Activated T-helper 17 cell treated with anti-CD3 and anti-CD28 coated beads, Interleukin-2, amount 50 U/mL, for 72 hours (primary cell): ENCODE data around the gene CLCA4. TPM values are rescaled to one million over a fixed set of nuclear protein-coding genes. Genes with fewer than 3 reads are reported as not detected.

Experiments
- ATAC-seq: fragments of 150-1000 bp; cut with Tn5 transposase; replicated peaks from 2 replicates; pipeline ENCODE4 v1.10.0; 2021; ENCODE audit warnings: mild to moderate bottlenecking, moderate library complexity
- H3K27ac Mint-ChIP-seq: one replicate; pipeline ENCODE4 v1.8.0; 2022; ENCODE audit warnings: mixed read lengths
- H3K27me3 Mint-ChIP-seq: one replicate; pipeline ENCODE4 v1.8.0; 2022; ENCODE audit warnings: mixed read lengths
- H3K36me3 Mint-ChIP-seq: one replicate; pipeline ENCODE4 v1.8.0; 2022; ENCODE audit warnings: low read depth, mild to moderate bottlenecking, mixed read lengths
- H3K4me1 Mint-ChIP-seq: one replicate; pipeline ENCODE4 v1.8.0; 2022; ENCODE audit warnings: mixed read lengths
- H3K4me3 Mint-ChIP-seq: one replicate; pipeline ENCODE4 v1.8.0; 2022; ENCODE audit warnings: mild to moderate bottlenecking, mixed read lengths
- H3K9me3 Mint-ChIP-seq: one replicate; pipeline ENCODE4 v1.8.0; 2022; ENCODE audit warnings: mixed read lengths
- total RNA-seq, 2 donors: library from RNA; stranded (reverse); gene quantifications; one replicate each; pipeline ENCODE4 v1.2.3, GENCODE V29; 2022

CLCA4 gene
- total RNA-seq, 2 donors from 2014 or later = not detected

DNA sequence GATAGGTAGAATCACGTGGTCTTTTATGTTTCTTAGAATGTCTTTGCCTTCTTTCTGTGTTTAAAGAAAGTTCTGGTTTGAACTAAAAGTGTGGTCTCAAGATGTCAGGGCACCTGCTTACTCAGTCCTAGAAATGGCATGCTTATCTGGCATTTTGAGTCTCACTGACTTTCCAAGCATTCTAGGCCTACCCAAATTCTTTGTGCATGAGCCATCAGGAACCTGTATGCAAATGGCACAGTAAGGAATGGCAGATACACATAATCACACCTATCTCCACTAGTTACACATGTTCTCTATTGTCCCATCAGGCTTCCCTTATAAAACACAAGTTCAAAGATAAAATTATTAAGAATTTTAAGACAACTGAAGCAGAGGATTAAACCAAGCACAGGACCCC, 29.5 kb upstream of the CLCA4 start:
- no peaks in the 10 kb centered on the region for H3K36me3 Mint-ChIP-seq
- H3K4me1 Mint-ChIP-seq = no peaks in the 10 kb centered on the region

DNA sequence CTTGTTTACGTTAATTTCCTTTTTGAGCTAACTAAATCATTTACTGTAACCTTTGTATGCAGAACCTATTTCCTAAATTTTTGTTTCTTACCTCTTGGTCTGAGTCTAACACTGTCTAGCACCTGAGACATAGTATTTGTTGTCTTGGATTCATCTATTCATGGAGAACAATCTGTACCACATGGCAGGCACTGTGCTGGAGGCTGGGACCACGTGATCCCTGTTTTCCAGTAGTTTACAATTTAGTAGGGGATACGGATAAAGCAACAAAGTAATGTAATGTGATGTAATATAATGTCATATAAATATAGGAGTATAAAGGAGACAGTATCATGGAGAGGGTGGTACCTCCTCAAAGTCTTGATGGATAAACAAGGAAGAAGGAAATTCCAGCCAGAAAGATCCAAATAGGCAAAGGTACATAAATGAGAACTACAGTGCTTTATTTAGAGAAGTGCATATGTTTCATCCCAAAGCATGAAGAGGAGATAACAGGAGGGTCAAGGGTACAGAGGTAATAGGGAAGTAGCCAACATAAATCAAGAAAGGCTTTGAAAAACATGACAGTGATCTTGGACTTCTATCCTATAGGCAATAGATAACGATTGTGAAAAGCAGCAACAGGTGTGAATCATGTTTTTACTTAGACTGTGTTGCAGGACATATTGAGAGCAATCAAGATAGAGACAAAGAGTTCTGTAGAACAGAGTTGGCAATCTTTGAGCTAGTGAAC, 25.9 kb upstream of the CLCA4 start:
- no peaks in the 10 kb centered on the region for H3K4me1 Mint-ChIP-seq
- no peak overlapping the region for H3K27ac Mint-ChIP-seq
- no peaks in the 10 kb centered on the region for H3K9me3 Mint-ChIP-seq
- no peaks in the 10 kb centered on the region for H3K36me3 Mint-ChIP-seq
- no peak for ATAC-seq
- no peaks in the 10 kb centered on the region for H3K27me3 Mint-ChIP-seq
- H3K4me3 Mint-ChIP-seq = no peak overlapping the region

More for the DNA sequence above, 29.5 kb upstream of the CLCA4 start:
- no peak for ATAC-seq
- Mint-ChIP-seq H3K27ac (no peak overlapping the region), H3K27me3 (no peaks in the 10 kb centered on the region), H3K4me3 (no peak overlapping the region), H3K9me3 (no peaks in the 10 kb centered on the region)

GRCh38 chr1:86521522-86521891, 25.4 kb upstream of the CLCA4 start:
- Mint-ChIP-seq H3K9me3 (no peaks in the 10 kb centered on the region), H3K36me3 (no peaks in the 10 kb centered on the region), H3K4me3 (no peak overlapping the region), H3K27me3 (no peaks in the 10 kb centered on the region), H3K27ac (no peak overlapping the region), H3K4me1 (no peaks in the 10 kb centered on the region)
- no peak for ATAC-seq

DNA sequence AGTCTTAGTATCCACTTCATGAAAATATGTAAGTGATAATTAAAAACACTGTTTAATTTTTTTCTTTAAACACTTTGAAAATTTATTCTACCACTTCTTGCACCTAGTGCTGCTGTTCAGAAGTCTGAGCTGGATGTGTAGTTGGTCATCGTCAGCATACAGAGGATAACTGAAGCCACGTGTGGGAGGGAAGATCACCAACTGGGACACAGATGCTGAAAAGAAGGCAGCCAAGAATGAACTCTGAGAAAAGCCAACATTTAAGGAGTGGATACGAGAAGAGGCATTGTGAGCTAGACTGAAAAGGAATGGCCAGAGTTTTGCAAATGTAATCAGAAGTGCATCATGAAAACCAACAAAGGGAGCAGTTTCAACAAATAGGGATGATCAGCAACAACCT, 24.6 kb upstream of the CLCA4 start:
- Mint-ChIP-seq H3K9me3 (no peaks in the 10 kb centered on the region), H3K36me3 (no peaks in the 10 kb centered on the region), H3K27me3 (no peaks in the 10 kb centered on the region), H3K4me3 (no peak overlapping the region), H3K4me1 (no peaks in the 10 kb centered on the region), H3K27ac (no peak overlapping the region)
- no peak for ATAC-seq

GRCh38 chr1:86523670-86524354, 23.1 kb upstream of the CLCA4 start:
- Mint-ChIP-seq H3K4me3 (no peak overlapping the region), H3K4me1 (no peaks in the 10 kb centered on the region), H3K9me3 (no peaks in the 10 kb centered on the region), H3K36me3 (no peaks in the 10 kb centered on the region), H3K27ac (no peak overlapping the region), H3K27me3 (no peaks in the 10 kb centered on the region)
- no peak for ATAC-seq

- Mint-ChIP-seq H3K36me3 (no peaks in the 10 kb centered on the region), H3K4me1 (no peaks in the 10 kb centered on the region), H3K9me3 (no peaks in the 10 kb centered on the region), H3K27me3 (no peaks in the 10 kb centered on the region), H3K4me3 (no peak overlapping the region), H3K27ac (no peak overlapping the region)
- no peak for ATAC-seq
Measured at GRCh38 chr1:86527306-86527705, 19.6 kb upstream of the CLCA4 start.

DNA sequence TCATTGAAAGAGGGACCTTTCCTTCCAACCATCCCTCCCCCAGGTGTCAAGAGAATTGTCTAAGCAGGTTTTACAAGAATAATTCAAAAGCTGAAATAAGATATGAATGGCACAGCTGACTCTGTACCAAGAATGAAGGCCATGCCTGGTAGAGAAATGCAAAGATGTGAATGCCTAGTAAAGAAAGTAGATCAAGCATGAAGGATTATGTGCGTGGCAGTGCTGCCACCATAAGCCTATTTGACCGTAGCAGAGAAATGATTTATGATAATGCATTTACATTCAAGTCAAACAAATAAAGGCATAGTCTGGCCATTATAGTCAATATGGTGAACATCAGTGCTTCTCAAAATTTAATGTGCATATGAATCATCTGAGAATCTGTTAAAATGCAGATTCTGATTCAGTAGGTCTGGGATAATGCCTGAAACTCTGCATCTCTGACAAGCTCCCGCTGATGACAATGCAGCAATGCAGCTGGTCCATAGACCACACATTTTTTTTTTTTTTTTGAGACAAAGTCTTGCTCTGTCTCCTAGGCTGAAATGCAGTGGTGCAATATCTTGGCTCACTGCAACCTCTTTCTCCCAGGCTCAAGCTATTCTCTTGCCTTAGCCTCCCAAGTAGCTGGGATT, 16.6 kb upstream of the CLCA4 start:
- peaks cover 7% of the 10 kb centered on the region for H3K27me3 Mint-ChIP-seq
- no peak overlapping the region for H3K27ac Mint-ChIP-seq
- no peaks in the 10 kb centered on the region for H3K36me3 Mint-ChIP-seq
- no peaks in the 10 kb centered on the region for H3K9me3 Mint-ChIP-seq
- no peak for ATAC-seq
- H3K4me1 Mint-ChIP-seq = no peaks in the 10 kb centered on the region
- no peak overlapping the region for H3K4me3 Mint-ChIP-seq

DNA sequence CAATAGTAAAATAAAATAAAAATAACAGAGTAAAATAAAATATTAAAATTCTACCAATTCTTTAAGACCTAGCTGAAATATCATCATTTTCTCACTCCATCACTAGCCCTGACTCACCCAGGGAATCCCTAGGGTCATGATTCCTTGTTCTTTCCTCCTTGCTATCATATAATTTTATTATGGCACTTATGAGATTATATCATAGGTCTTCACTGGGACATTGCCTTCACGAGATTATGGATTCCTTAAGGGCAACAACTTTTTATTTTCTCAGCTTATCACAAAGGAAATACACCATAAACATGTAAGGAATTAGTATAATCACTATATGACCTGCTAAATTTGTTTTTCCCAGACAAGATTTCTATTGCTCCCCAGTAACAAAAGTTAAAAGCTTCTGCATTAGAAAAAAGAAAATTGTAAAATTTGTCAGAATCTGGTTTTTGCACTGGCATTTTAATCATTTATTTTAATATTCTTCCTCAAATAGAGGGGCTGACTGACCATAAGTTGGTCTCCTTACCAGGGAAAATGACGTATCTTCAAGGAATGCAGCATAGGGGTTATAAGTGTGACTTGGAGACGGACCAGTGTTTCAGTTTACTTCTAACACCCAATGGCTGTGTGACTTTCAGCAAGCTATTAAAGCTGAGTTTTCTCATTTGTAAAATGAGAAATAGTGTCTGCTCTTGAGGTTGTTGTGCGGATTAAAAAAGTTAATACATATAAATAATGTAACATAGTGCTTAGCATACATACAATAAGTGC, 8.8 kb upstream of the CLCA4 start:
- H3K27ac Mint-ChIP-seq = no peak overlapping the region
- H3K36me3 Mint-ChIP-seq = no peaks in the 10 kb centered on the region
- no peaks in the 10 kb centered on the region for H3K4me1 Mint-ChIP-seq
- H3K9me3 Mint-ChIP-seq = no peaks in the 10 kb centered on the region
- peaks cover 31% of the 10 kb centered on the region for H3K27me3 Mint-ChIP-seq
- no peak overlapping the region for H3K4me3 Mint-ChIP-seq
- no peak for ATAC-seq

- no peak for ATAC-seq
- Mint-ChIP-seq H3K4me1 (no peaks in the 10 kb centered on the region), H3K36me3 (no peaks in the 10 kb centered on the region), H3K9me3 (no peaks in the 10 kb centered on the region), H3K27ac (no peak overlapping the region), H3K4me3 (no peak overlapping the region), H3K27me3 (peaks cover 31% of the 10 kb centered on the region)
Measured at GRCh38 chr1:86538775-86539174, 8.1 kb upstream of the CLCA4 start.

DNA sequence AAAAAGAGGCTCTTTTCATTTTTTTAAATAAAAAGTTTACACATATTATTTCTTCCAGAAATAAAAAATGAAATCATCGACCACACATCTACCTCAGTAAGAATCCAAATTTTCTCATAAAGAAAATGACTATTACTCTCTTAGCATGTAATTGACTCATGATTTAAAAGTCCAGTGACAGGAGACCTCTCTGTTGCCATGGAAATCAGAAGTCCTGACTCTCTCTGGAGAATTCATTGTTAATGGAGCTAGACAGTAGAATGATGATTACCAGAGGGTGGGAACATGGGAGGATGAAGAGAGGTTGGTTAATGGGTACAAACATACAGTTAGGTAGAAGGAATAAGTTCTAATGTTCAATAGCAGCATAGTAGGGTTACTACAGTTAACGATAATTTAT, 5.0 kb upstream of the CLCA4 start:
- Mint-ChIP-seq H3K36me3 (no peaks in the 10 kb centered on the region), H3K9me3 (no peaks in the 10 kb centered on the region), H3K4me1 (no peaks in the 10 kb centered on the region), H3K27me3 (peaks cover 20% of the 10 kb centered on the region), H3K4me3 (no peak overlapping the region), H3K27ac (no peak overlapping the region)
- ATAC-seq = no peak

- Mint-ChIP-seq H3K4me3 (no peak overlapping the region), H3K27ac (no peak overlapping the region), H3K9me3 (no peaks in the 10 kb centered on the region), H3K36me3 (no peaks in the 10 kb centered on the region), H3K4me1 (no peaks in the 10 kb centered on the region), H3K27me3 (peaks cover 20% of the 10 kb centered on the region)
- no peak for ATAC-seq
Measured at GRCh38 chr1:86542631-86543030, 4.2 kb upstream of the CLCA4 start.

GRCh38 chr1:86548839-86549238, 2.0 kb downstream of the CLCA4 start:
- Mint-ChIP-seq H3K4me1 (no peaks in the 10 kb centered on the region), H3K27me3 (no peaks in the 10 kb centered on the region), H3K36me3 (no peaks in the 10 kb centered on the region), H3K9me3 (no peaks in the 10 kb centered on the region), H3K4me3 (no peak overlapping the region), H3K27ac (no peak overlapping the region)
- no peak for ATAC-seq

- Mint-ChIP-seq H3K9me3 (no peaks in the 10 kb centered on the region), H3K36me3 (no peaks in the 10 kb centered on the region), H3K27me3 (no peaks in the 10 kb centered on the region), H3K4me1 (no peaks in the 10 kb centered on the region), H3K27ac (no peak overlapping the region), H3K4me3 (no peak overlapping the region)
- no peak for ATAC-seq
Measured at GRCh38 chr1:86551305-86551704, 4.4 kb downstream of the CLCA4 start.

DNA sequence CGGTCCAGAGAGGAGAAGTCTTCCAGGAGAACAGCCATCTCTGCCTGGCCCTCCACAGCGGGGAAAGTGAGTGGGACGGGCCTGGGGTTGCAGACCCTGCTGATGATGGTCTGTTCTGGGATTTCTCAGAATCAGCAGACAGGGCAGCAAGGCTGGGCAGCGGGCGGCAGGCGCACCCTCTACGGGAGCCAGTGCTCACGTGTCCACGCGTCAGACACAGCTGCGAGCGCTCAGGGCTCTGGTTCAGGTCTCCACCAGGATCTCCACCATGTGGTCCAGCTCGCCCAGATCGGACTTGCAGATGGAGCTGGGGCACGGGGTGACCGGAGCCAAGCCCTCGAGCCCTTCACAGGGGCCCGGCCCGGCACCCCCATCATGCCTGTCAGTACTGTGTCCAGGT, 5.5 kb downstream of the CLCA4 start:
- Mint-ChIP-seq H3K27me3 (peaks cover 2% of the 10 kb centered on the region), H3K9me3 (no peaks in the 10 kb centered on the region), H3K36me3 (no peaks in the 10 kb centered on the region), H3K4me3 (no peak overlapping the region), H3K4me1 (no peaks in the 10 kb centered on the region), H3K27ac (no peak overlapping the region)
- no peak for ATAC-seq
